Measurements from ENCODE around the gene ZDHHC16.

GRCh38 chr10:97502916-97503315, 56.9 kb downstream of the ZDHHC16 start:
- no peak for TF ChIP-seq EZH2phosphoT487 (IDR thresholded peaks at IDR 0.05; ENCODE audit: borderline replicate concordance, low read depth, low read length)
- TF ChIP-seq CTCF (conservative IDR thresholded peaks at IDR 0.05; ENCODE audit: low read length) = no peak

Data from OCI-LY7 (cell line).